Skeletal muscle tissue (tissue), 4 donors: ENCODE data around the gene PTPN23. TPM values are rescaled to one million over a fixed set of nuclear protein-coding genes. Genes with fewer than 3 reads are reported as not detected.

Experiments
- H3K27ac ChIP-seq: one replicate; pipeline ENCODE4 v1.7.0; 2013; ENCODE audit warnings: mild to moderate bottlenecking, low read depth, low read length, inconsistent platforms
- H3K27me3 ChIP-seq, 3 donors: one replicate each; pipeline ENCODE4 v1.7.0; 2013; ENCODE audit warnings: low read length in 3 of 3; ENCODE audit not compliant: control insufficient read depth in 3 of 3, insufficient read depth in 3 of 3
- H3K36me3 ChIP-seq, 3 donors: one replicate each; pipeline ENCODE4 v1.7.0; 2013; ENCODE audit warnings: low read length in 3 of 3; ENCODE audit not compliant: control insufficient read depth in 3 of 3, insufficient read depth in 3 of 3
- H3K4me1 ChIP-seq, 3 donors: one replicate each; pipeline ENCODE4 v1.7.0; 2013; ENCODE audit warnings: low read length in 3 of 3, mild to moderate bottlenecking in 3 of 3; ENCODE audit not compliant: control insufficient read depth in 3 of 3, insufficient read depth in 3 of 3
- H3K4me3 ChIP-seq, 3 donors: one replicate each; pipeline ENCODE4 v1.7.0; 2013; ENCODE audit warnings: low read length in 3 of 3
- H3K9ac ChIP-seq, 3 donors: one replicate each; pipeline ENCODE4 v1.7.0; 2013; ENCODE audit warnings: low read length in 3 of 3, mild to moderate bottlenecking in 3 of 3, moderate library complexity in 2 of 3, low read depth in 1 of 3
- H3K9me3 ChIP-seq, 3 donors: one replicate each; pipeline ENCODE4 v1.7.0; 2013; ENCODE audit warnings: low read length in 3 of 3; ENCODE audit not compliant: control insufficient read depth in 3 of 3
- total RNA-seq: library from RNA; depleted of rRNA; stranded (reverse); fragments of >200 nt; gene quantifications from one replicate; pipeline ENCODE4 v1.2.3, GENCODE V29; 2014
- donor health status: Osteomylitis.

PTPN23 gene
- total RNA-seq, 1 donor from 2014 or later = 17.2 TPM

- Histone ChIP-seq H3K4me3 (no peak overlapping the region), H3K4me1 (peaks cover 37 to 46% (median 39%) of the 10 kb centered on the region in 3 donors), H3K9ac (no peak overlapping the region), H3K9me3 (no peaks in the 10 kb centered on the region), H3K27ac (no peak overlapping the region), H3K36me3 (peaks cover 0 to 5% (median 0%) of the 10 kb centered on the region in 3 donors), H3K27me3 (no peaks in the 10 kb centered on the region)
Observed at GRCh38 chr3:47385007-47385406, 4.2 kb downstream of the PTPN23 start.

- H3K27me3 ChIP-seq = no peaks in the 10 kb centered on the region
- peaks cover 0 to 5% (median 0%) of the 10 kb centered on the region in 3 donors for H3K36me3 ChIP-seq
- no peak overlapping the region for H3K27ac ChIP-seq
- no peak overlapping the region for H3K4me3 ChIP-seq
- H3K4me1 ChIP-seq = peaks cover 34 to 41% (median 37%) of the 10 kb centered on the region in 3 donors
- no peaks in the 10 kb centered on the region for H3K9me3 ChIP-seq
- peak overlapping the region in 1 of 3 donors; percentile 8 for H3K9ac ChIP-seq
Observed at GRCh38 chr3:47385796-47386195, 5.0 kb downstream of the PTPN23 start.

DNA sequence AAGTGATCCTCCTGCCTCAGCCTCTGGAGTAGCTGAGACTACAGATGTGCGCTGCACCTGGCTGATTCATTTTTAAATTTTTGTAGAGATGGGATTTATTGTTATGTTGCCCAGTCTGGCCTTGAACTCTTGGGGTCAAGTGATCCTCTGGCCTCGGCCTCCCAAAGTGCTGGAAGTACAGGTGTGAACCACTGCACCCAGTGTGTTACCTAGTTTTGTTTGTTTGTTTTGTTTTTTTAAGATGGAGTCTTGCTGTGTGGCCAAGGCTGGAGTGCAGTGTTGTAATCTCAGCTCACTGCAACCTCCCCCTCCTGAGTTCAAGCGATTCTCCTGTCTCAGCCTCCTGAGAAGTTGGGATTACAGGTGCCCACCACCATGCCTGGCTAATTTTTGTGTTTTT lies 12.1 kb downstream of the PTPN23 start:
- H3K4me1 ChIP-seq = peaks cover 22 to 29% (median 24%) of the 10 kb centered on the region in 3 donors
- no peak overlapping the region for H3K9ac ChIP-seq
- H3K4me3 ChIP-seq = no peak overlapping the region
- H3K27ac ChIP-seq = no peak overlapping the region
- H3K36me3 ChIP-seq = peaks cover 0 to 8% (median 4%) of the 10 kb centered on the region in 3 donors
- no peaks in the 10 kb centered on the region for H3K27me3 ChIP-seq
- no peaks in the 10 kb centered on the region for H3K9me3 ChIP-seq

GRCh38 chr3:47394140-47394870 lies 13.5 kb downstream of the PTPN23 start:
- H3K9me3 ChIP-seq = no peaks in the 10 kb centered on the region
- H3K27me3 ChIP-seq = no peaks in the 10 kb centered on the region
- peak overlapping the region in 2 of 3 donors; percentile 14 to 42 for H3K9ac ChIP-seq
- peaks cover 20 to 27% (median 24%) of the 10 kb centered on the region in 3 donors for H3K4me1 ChIP-seq
- H3K36me3 ChIP-seq = peaks cover 4 to 17% (median 10%) of the 10 kb centered on the region in 3 donors
- H3K27ac ChIP-seq = peak overlapping the region; percentile 77
- peak overlapping the region in 2 of 3 donors; percentile 30 to 59 for H3K4me3 ChIP-seq

GRCh38 chr3:47394881-47395280 lies 14.1 kb downstream of the PTPN23 start:
- H3K36me3 ChIP-seq = peaks cover 7 to 23% (median 13%) of the 10 kb centered on the region in 3 donors
- peak overlapping the region; percentile 77 for H3K27ac ChIP-seq
- H3K9me3 ChIP-seq = no peaks in the 10 kb centered on the region
- H3K4me1 ChIP-seq = peaks cover 20 to 27% (median 24%) of the 10 kb centered on the region in 3 donors
- no peaks in the 10 kb centered on the region for H3K27me3 ChIP-seq
- H3K4me3 ChIP-seq = peak overlapping the region in 1 of 3 donors; percentile 23
- peak overlapping the region; percentile 14 to 42 (median 25) for H3K9ac ChIP-seq

DNA sequence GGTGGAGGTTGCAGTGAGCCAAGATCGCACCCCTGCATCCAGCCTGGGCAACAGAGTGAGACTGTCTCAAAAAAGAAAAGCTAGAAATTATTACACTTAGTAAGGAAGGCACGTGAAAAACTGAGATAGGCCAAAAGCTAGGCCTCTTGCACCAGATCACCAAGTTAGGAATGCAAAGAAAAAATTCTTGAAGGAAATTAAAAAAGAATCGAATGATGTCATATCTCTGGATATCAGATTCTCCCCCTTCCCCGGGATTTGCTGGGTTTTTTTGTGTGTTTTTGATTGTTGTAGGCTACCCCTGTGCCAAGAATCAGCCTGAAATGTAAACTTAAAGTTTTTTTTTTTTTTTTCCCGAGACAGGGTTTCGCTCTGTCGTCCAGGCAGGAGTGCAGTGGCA lies 17.4 kb downstream of the PTPN23 start:
- Histone ChIP-seq H3K36me3 (peaks cover 7 to 28% (median 13%) of the 10 kb centered on the region in 3 donors), H3K4me1 (peaks cover 20 to 27% (median 24%) of the 10 kb centered on the region in 3 donors), H3K4me3 (no peak overlapping the region), H3K27me3 (no peaks in the 10 kb centered on the region), H3K9ac (no peak overlapping the region), H3K9me3 (no peaks in the 10 kb centered on the region), H3K27ac (no peak overlapping the region)

GRCh38 chr3:47399016-47399415 lies 18.2 kb downstream of the PTPN23 start:
- Histone ChIP-seq H3K36me3 (peaks cover 7 to 28% (median 13%) of the 10 kb centered on the region in 3 donors), H3K9me3 (no peaks in the 10 kb centered on the region), H3K27me3 (no peaks in the 10 kb centered on the region), H3K4me1 (peaks cover 18 to 21% (median 20%) of the 10 kb centered on the region in 3 donors), H3K9ac (no peak overlapping the region), H3K27ac (no peak overlapping the region), H3K4me3 (no peak overlapping the region)

GRCh38 chr3:47399531-47400270 lies 18.9 kb downstream of the PTPN23 start:
- H3K36me3 ChIP-seq = peaks cover 7 to 28% (median 13%) of the 10 kb centered on the region in 3 donors
- no peaks in the 10 kb centered on the region for H3K9me3 ChIP-seq
- H3K4me3 ChIP-seq = no peak overlapping the region
- H3K4me1 ChIP-seq = peaks cover 16 to 19% (median 17%) of the 10 kb centered on the region in 3 donors
- no peak overlapping the region for H3K27ac ChIP-seq
- H3K27me3 ChIP-seq = no peaks in the 10 kb centered on the region
- H3K9ac ChIP-seq = no peak overlapping the region

GRCh38 chr3:47404431-47404876 lies 23.6 kb downstream of the PTPN23 start:
- H3K9ac ChIP-seq = peak overlapping the region in 2 of 3 donors; percentile 33 to 51
- no peak overlapping the region for H3K27ac ChIP-seq
- no peaks in the 10 kb centered on the region for H3K27me3 ChIP-seq
- H3K9me3 ChIP-seq = no peaks in the 10 kb centered on the region
- no peak overlapping the region for H3K4me3 ChIP-seq
- H3K36me3 ChIP-seq = peaks cover 35 to 47% (median 38%) of the 10 kb centered on the region in 3 donors
- H3K4me1 ChIP-seq = peaks cover 11 to 16% (median 12%) of the 10 kb centered on the region in 3 donors
